Activated CD4-positive, alpha-beta memory T cell treated with anti-CD3 and anti-CD28 coated beads for 36 hours (primary cell): ENCODE data around the gene PRELID3B. TPM values are rescaled to one million over a fixed set of nuclear protein-coding genes. Genes with fewer than 3 reads are reported as not detected.

ENCODE experiments used
- CTCF ChIA-PET: fragments of 350-600 bp; sonication (Branson Sonifier 250); formaldehyde crosslinking; loops from one replicate; lab custom pipeline; 2021; ENCODE audit warnings: antibody characterized with exemption, inconsistent platforms; lab: Charles Lee
- POLR2A ChIA-PET: fragments of 350-600 bp; sonication (Branson Sonifier 250); formaldehyde crosslinking; loops from one replicate; lab custom pipeline; 2021; ENCODE audit warnings: antibody characterized with exemption; lab: Charles Lee
- DNase-seq: peaks from one replicate; pipeline ENCODE4 v3.0.0-alpha.2; 2020
- H3K27ac Mint-ChIP-seq: one replicate; pipeline ENCODE4 v1.8.0; 2021; ENCODE audit warnings: mixed read lengths
- H3K27me3 Mint-ChIP-seq: one replicate; pipeline ENCODE4 v1.8.0; 2021; ENCODE audit warnings: mixed read lengths
- H3K36me3 Mint-ChIP-seq: one replicate; pipeline ENCODE4 v1.8.0; 2021; ENCODE audit warnings: mixed read lengths
- H3K4me1 Mint-ChIP-seq: one replicate; pipeline ENCODE4 v1.8.0; 2021; ENCODE audit warnings: low read depth, mixed read lengths
- H3K4me3 Mint-ChIP-seq: one replicate; pipeline ENCODE4 v1.8.0; 2021; ENCODE audit warnings: mild to moderate bottlenecking, mixed read lengths
- H3K9me3 Mint-ChIP-seq: one replicate; pipeline ENCODE4 v1.8.0; 2021; ENCODE audit warnings: mixed read lengths
- intact Hi-C: fragments of 100-400 bp; cut with micrococcal nuclease; formaldehyde crosslinking; loops from one replicate; pipeline ENCODE4 v1.15.1; 2023
- total RNA-seq, 2 experiments: library from RNA; stranded (reverse); gene quantifications; one replicate each; pipeline ENCODE4 v1.2.3, GENCODE V29; 2021

The PRELID3B gene
- total RNA-seq, 2 experiments from 2014 or later: 148 to 151 TPM

GRCh38 chr20:59033616-59034165 is 8.9 kb downstream of the PRELID3B start:
- ChIA-PET CTCF (interaction anchor here (0.9 to 1.4 kb wide), 2 partner anchors 118 to 174 kb away, joined by 3 to 4 read pairs; no protein-coding TSS in a partner anchor), POLR2A (interaction anchor here (3.8 kb wide), 1 partner anchor 9 kb away, joined by 36 read pairs; the partner anchor contains the start of gene PRELID3B)
- Mint-ChIP-seq H3K27me3 (no peaks in the 10 kb centered on the region), H3K27ac (peak overlapping the region; percentile 61), H3K4me1 (peaks cover 67% of the 10 kb centered on the region), H3K36me3 (peaks cover 65% of the 10 kb centered on the region), H3K9me3 (no peaks in the 10 kb centered on the region), H3K4me3 (peak overlapping the region; percentile 25)
- intact Hi-C loops: loop anchor here (2.0 kb wide), 3 partner anchors 15 to 381 kb away; no protein-coding TSS in a partner anchor
- DNase-seq: no peak

- Mint-ChIP-seq H3K36me3 (peaks cover 67% of the 10 kb centered on the region), H3K4me1 (peaks cover 73% of the 10 kb centered on the region), H3K4me3 (peak overlapping the region; percentile 94), H3K27me3 (no peaks in the 10 kb centered on the region), H3K27ac (peak overlapping the region; percentile 83), H3K9me3 (no peaks in the 10 kb centered on the region)
- CTCF ChIA-PET: interaction anchor here (0.9 to 2.1 kb wide), 4 partner anchors 119 to 189 kb away, joined by 3 to 8 read pairs (median 4); no protein-coding TSS in a partner anchor
- DNase-seq: no peak
- intact Hi-C loops: loop anchor here (2.0 kb wide), 3 partner anchors 16 to 380 kb away; no protein-coding TSS in a partner anchor
- POLR2A ChIA-PET: interaction anchor here (1.5 to 3.8 kb wide), 3 partner anchors 9 to 121 kb away, joined by 3 to 36 read pairs (median 5); partner anchors contain the start of gene PRELID3B
Measured at GRCh38 chr20:59033093-59033492, 9.5 kb downstream of the PRELID3B start.

GRCh38 chr20:59032713-59033059 is 9.9 kb downstream of the PRELID3B start:
- intact Hi-C loops: loop anchor here (1.0 to 2.0 kb wide), 5 partner anchors 10 to 380 kb away; partner anchors contain the start of genes CTSZ and PRELID3B
- ChIA-PET CTCF (interaction anchor here (1.0 to 2.1 kb wide), 7 partner anchors 11 to 381 kb away, joined by 3 to 10 read pairs (median 6); partner anchors contain the start of gene STX16), POLR2A (interaction anchor here (1.0 to 3.8 kb wide), 9 partner anchors 10 to 143 kb away, joined by 3 to 36 read pairs (median 5); partner anchors contain the start of genes PRELID3B and ZNF831)
- no peak for DNase-seq
- Mint-ChIP-seq H3K9me3 (no peaks in the 10 kb centered on the region), H3K4me3 (peak overlapping the region; percentile 94), H3K27me3 (no peaks in the 10 kb centered on the region), H3K36me3 (peaks cover 67% of the 10 kb centered on the region), H3K4me1 (peaks cover 73% of the 10 kb centered on the region), H3K27ac (peak overlapping the region; percentile 83)

- H3K4me1 Mint-ChIP-seq: peaks cover 73% of the 10 kb centered on the region
- H3K36me3 Mint-ChIP-seq: peaks cover 66% of the 10 kb centered on the region
- peak within 1 kb of the TSS; percentile 94 for H3K4me3 Mint-ChIP-seq
- ChIA-PET POLR2A (interaction anchor here (0.6 to 3.8 kb wide), 17 partner anchors 10 to 339 kb away, joined by 3 to 36 read pairs (median 4); partner anchors contain the start of genes PRELID3B and ZNF831), CTCF (interaction anchor here (0.6 to 2.1 kb wide), 12 partner anchors 9 to 381 kb away, joined by 3 to 10 read pairs (median 4); partner anchors contain the start of gene STX16)
- intact Hi-C loops: loop anchor here (1.0 to 2.0 kb wide), 5 partner anchors 10 to 379 kb away; partner anchors contain the start of genes CTSZ and PRELID3B
- peak within 1 kb of the TSS; percentile 94 for H3K27ac Mint-ChIP-seq
- peak; percentile 97 for DNase-seq
- H3K9me3 Mint-ChIP-seq: no peaks in the 10 kb centered on the region
- H3K27me3 Mint-ChIP-seq: no peaks in the 10 kb centered on the region
Measured at GRCh38 chr20:59032023-59032712, 10.4 kb downstream of the PRELID3B start, which contains the start of gene ATP5F1E. TSS of gene ATP5F1E (minus strand) at chr20:59032335. CDS start at chr20:59032251, 84 bp downstream.

- Mint-ChIP-seq H3K4me1 (peaks cover 73% of the 10 kb centered on the region), H3K36me3 (peaks cover 66% of the 10 kb centered on the region), H3K9me3 (no peaks in the 10 kb centered on the region), H3K4me3 (peak overlapping the region; percentile 94), H3K27ac (peak overlapping the region; percentile 94), H3K27me3 (no peaks in the 10 kb centered on the region)
- POLR2A ChIA-PET: interaction anchor here (0.6 to 3.8 kb wide), 18 partner anchors 11 to 338 kb away, joined by 3 to 36 read pairs (median 4); partner anchors contain the start of genes PRELID3B and ZNF831
- DNase-seq: peak; percentile 42
- CTCF ChIA-PET: interaction anchor here (0.6 to 2.1 kb wide), 10 partner anchors 8 to 381 kb away, joined by 3 to 10 read pairs (median 4); partner anchors contain the start of gene STX16
- intact Hi-C loops: loop anchor here (1.0 to 2.0 kb wide), 5 partner anchors 11 to 379 kb away; partner anchors contain the start of genes CTSZ and PRELID3B
Measured at GRCh38 chr20:59031564-59032022, 11.0 kb downstream of the PRELID3B start.

GRCh38 chr20:59030911-59031563 is 11.5 kb downstream of the PRELID3B start:
- CTCF ChIA-PET: interaction anchor here (1.0 to 2.1 kb wide), 7 partner anchors 8 to 380 kb away, joined by 3 to 10 read pairs (median 5); partner anchors contain the start of gene STX16
- peak overlapping the region; percentile 94 for H3K27ac Mint-ChIP-seq
- peaks cover 67% of the 10 kb centered on the region for H3K36me3 Mint-ChIP-seq
- H3K4me1 Mint-ChIP-seq: peaks cover 71% of the 10 kb centered on the region
- no peaks in the 10 kb centered on the region for H3K9me3 Mint-ChIP-seq
- no peak for DNase-seq
- intact Hi-C loops: no loop called here
- POLR2A ChIA-PET: interaction anchor here (0.6 to 3.8 kb wide), 10 partner anchors 11 to 140 kb away, joined by 3 to 36 read pairs (median 4); partner anchors contain the start of gene PRELID3B
- H3K4me3 Mint-ChIP-seq: peak overlapping the region; percentile 94
- H3K27me3 Mint-ChIP-seq: no peaks in the 10 kb centered on the region

- ChIA-PET CTCF (no interaction called here), POLR2A (no interaction called here)
- H3K9me3 Mint-ChIP-seq: no peaks in the 10 kb centered on the region
- DNase-seq: no peak
- intact Hi-C loops: loop anchor here (2.0 kb wide), 1 partner anchor 46 kb away; no protein-coding TSS in a partner anchor
- H3K27ac Mint-ChIP-seq: peak overlapping the region; percentile 63
- peaks cover 69% of the 10 kb centered on the region for H3K36me3 Mint-ChIP-seq
- H3K27me3 Mint-ChIP-seq: no peaks in the 10 kb centered on the region
- peaks cover 59% of the 10 kb centered on the region for H3K4me1 Mint-ChIP-seq
- peak overlapping the region; percentile 52 for H3K4me3 Mint-ChIP-seq
Measured at GRCh38 chr20:59028812-59029211, 13.8 kb downstream of the PRELID3B start.

GRCh38 chr20:59027741-59028320 is 14.8 kb downstream of the PRELID3B start:
- Mint-ChIP-seq H3K4me1 (peaks cover 55% of the 10 kb centered on the region), H3K27me3 (no peaks in the 10 kb centered on the region), H3K36me3 (peaks cover 73% of the 10 kb centered on the region), H3K9me3 (no peaks in the 10 kb centered on the region), H3K27ac (peak overlapping the region; percentile 30), H3K4me3 (peak overlapping the region; percentile 8)
- intact Hi-C loops: loop anchor here (2.0 kb wide), 1 partner anchor 45 kb away; no protein-coding TSS in a partner anchor
- no peak for DNase-seq
- POLR2A ChIA-PET: no interaction called here
- CTCF ChIA-PET: interaction anchor here (1.1 kb wide), 1 partner anchor 45 kb away, joined by 4 read pairs; no protein-coding TSS in a partner anchor

GRCh38 chr20:59026904-59027740 is 15.5 kb downstream of the PRELID3B start:
- H3K27me3 Mint-ChIP-seq: no peaks in the 10 kb centered on the region
- CTCF ChIA-PET: interaction anchor here (1.1 kb wide), 1 partner anchor 45 kb away, joined by 4 read pairs; no protein-coding TSS in a partner anchor
- POLR2A ChIA-PET: no interaction called here

GRCh38 chr20:59025511-59025910 is 17.1 kb downstream of the PRELID3B start:
- POLR2A ChIA-PET: no interaction called here
- CTCF ChIA-PET: no interaction called here
- Mint-ChIP-seq H3K36me3 (peaks cover 69% of the 10 kb centered on the region), H3K27me3 (no peaks in the 10 kb centered on the region), H3K9me3 (no peaks in the 10 kb centered on the region), H3K4me3 (no peak overlapping the region), H3K4me1 (peaks cover 50% of the 10 kb centered on the region), H3K27ac (no peak overlapping the region)
- intact Hi-C loops: no loop called here
- no peak for DNase-seq

More at GRCh38 chr20:59026904-59027740, 15.5 kb downstream of the PRELID3B start:
- Mint-ChIP-seq H3K4me3 (no peak overlapping the region), H3K36me3 (peaks cover 78% of the 10 kb centered on the region), H3K4me1 (peaks cover 52% of the 10 kb centered on the region), H3K27ac (peak overlapping the region; percentile 47), H3K9me3 (no peaks in the 10 kb centered on the region)
- no peak for DNase-seq
- intact Hi-C loops: no loop called here
